Measurements from ENCODE around the gene SULT1A1. TPM values are rescaled to one million over a fixed set of nuclear protein-coding genes. Genes with fewer than 3 reads are reported as not detected.
A peak's percentile ranks its signal among the peaks of the same experiment; 100 is the strongest.

The SULT1A1 gene
- total and polyA plus RNA-seq, 2 of the 13 experiments (the other 11 are each of a cell fraction or from before 2014, with no cell fraction given): 114 to 147 TPM

DNA sequence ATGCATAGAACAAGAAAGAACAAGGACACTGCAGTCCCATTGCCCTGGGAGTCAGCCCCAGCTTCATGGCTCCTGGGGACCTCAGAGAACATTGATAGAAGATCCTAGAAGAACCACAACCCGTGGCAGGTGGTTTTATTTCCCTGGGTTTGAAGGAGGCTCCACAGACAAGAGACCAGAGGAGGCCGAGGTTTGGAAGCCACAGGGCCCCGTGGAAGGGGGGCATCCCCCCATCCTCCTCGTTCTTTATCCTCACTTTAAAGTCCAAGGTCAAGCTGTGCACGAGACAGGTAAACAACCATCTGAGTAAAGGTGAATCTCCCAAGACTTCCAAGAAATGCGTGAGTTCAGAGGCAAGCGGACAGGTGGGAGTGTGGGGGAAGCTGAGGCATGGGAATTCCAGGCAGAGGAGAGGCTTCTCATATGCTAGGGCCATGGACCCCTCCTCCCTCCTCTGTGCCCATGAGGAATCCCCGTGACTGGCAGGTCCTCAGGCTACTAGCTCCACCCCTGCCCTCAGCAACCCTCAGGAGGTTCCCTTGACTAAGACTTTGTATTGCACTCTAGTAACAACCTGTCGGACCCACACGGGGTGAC lies 849 bp upstream of the SULT1A1 start (continued):
- TF ChIP-seq, protein P1, sequence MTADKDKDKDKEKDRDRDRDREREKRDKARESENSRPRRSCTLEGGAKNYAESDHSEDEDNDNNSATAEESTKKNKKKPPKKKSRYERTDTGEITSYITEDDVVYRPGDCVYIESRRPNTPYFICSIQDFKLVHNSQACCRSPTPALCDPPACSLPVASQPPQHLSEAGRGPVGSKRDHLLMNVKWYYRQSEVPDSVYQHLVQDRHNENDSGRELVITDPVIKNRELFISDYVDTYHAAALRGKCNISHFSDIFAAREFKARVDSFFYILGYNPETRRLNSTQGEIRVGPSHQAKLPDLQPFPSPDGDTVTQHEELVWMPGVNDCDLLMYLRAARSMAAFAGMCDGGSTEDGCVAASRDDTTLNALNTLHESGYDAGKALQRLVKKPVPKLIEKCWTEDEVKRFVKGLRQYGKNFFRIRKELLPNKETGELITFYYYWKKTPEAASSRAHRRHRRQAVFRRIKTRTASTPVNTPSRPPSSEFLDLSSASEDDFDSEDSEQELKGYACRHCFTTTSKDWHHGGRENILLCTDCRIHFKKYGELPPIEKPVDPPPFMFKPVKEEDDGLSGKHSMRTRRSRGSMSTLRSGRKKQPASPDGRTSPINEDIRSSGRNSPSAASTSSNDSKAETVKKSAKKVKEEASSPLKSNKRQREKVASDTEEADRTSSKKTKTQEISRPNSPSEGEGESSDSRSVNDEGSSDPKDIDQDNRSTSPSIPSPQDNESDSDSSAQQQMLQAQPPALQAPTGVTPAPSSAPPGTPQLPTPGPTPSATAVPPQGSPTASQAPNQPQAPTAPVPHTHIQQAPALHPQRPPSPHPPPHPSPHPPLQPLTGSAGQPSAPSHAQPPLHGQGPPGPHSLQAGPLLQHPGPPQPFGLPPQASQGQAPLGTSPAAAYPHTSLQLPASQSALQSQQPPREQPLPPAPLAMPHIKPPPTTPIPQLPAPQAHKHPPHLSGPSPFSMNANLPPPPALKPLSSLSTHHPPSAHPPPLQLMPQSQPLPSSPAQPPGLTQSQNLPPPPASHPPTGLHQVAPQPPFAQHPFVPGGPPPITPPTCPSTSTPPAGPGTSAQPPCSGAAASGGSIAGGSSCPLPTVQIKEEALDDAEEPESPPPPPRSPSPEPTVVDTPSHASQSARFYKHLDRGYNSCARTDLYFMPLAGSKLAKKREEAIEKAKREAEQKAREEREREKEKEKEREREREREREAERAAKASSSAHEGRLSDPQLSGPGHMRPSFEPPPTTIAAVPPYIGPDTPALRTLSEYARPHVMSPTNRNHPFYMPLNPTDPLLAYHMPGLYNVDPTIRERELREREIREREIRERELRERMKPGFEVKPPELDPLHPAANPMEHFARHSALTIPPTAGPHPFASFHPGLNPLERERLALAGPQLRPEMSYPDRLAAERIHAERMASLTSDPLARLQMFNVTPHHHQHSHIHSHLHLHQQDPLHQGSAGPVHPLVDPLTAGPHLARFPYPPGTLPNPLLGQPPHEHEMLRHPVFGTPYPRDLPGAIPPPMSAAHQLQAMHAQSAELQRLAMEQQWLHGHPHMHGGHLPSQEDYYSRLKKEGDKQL (CRISPR knock-in tag; IDR thresholded peaks at IDR 0.05; ENCODE audit: low read depth): no peak
- TF ChIP-seq, protein P2, sequence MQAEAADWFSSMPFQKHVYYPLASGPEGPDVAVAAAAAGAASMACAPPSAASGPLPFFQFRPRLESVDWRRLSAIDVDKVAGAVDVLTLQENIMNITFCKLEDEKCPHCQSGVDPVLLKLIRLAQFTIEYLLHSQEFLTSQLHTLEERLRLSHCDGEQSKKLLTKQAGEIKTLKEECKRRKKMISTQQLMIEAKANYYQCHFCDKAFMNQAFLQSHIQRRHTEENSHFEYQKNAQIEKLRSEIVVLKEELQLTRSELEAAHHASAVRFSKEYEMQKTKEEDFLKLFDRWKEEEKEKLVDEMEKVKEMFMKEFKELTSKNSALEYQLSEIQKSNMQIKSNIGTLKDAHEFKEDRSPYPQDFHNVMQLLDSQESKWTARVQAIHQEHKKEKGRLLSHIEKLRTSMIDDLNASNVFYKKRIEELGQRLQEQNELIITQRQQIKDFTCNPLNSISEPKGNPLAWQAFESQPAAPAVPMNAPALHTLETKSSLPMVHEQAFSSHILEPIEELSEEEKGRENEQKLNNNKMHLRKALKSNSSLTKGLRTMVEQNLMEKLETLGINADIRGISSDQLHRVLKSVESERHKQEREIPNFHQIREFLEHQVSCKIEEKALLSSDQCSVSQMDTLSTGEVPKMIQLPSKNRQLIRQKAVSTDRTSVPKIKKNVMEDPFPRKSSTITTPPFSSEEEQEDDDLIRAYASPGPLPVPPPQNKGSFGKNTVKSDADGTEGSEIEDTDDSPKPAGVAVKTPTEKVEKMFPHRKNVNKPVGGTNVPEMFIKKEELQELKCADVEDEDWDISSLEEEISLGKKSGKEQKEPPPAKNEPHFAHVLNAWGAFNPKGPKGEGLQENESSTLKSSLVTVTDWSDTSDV (CRISPR knock-in tag; IDR thresholded peaks at IDR 0.05): no peak
- TF ChIP-seq FOXC1 (CRISPR knock-in tag; IDR thresholded peaks at IDR 0.05; ENCODE audit: borderline replicate concordance) (no peak), MLLT10 (CRISPR knock-in tag; IDR thresholded peaks at IDR 0.05) (no peak), ZNF839 (CRISPR knock-in tag; IDR thresholded peaks at IDR 0.05; ENCODE audit: borderline replicate concordance) (no peak), KAT8 (CRISPR knock-in tag; IDR thresholded peaks at IDR 0.05) (no peak), ZNF329 (CRISPR knock-in tag; IDR thresholded peaks at IDR 0.05; ENCODE audit: low read depth) (no peak), YEATS2 (CRISPR knock-in tag; IDR thresholded peaks at IDR 0.05; ENCODE audit: borderline replicate concordance) (no peak), GATAD2A (CRISPR knock-in tag; IDR thresholded peaks at IDR 0.05) (peak; percentile 54; the same call in 1 of the 2 replicates), HNF4G (IDR thresholded peaks at IDR 0.05; ENCODE audit: borderline replicate concordance, low read depth, low read length) (peak; percentile 34; the same call in 1 of the 2 replicates), HNF4G (CRISPR knock-in tag; IDR thresholded peaks at IDR 0.05; ENCODE audit: borderline replicate concordance, low read depth) (no peak), ZFP82 (CRISPR knock-in tag; IDR thresholded peaks at IDR 0.05; ENCODE audit: borderline replicate concordance) (no peak), ZNF841 (CRISPR knock-in tag; IDR thresholded peaks at IDR 0.05; ENCODE audit: borderline replicate concordance) (no peak), ZNF331 (CRISPR knock-in tag; IDR thresholded peaks at IDR 0.05) (peak; percentile 6; the same call in 1 of the 2 replicates)
- TF ChIP-seq, protein P3, sequence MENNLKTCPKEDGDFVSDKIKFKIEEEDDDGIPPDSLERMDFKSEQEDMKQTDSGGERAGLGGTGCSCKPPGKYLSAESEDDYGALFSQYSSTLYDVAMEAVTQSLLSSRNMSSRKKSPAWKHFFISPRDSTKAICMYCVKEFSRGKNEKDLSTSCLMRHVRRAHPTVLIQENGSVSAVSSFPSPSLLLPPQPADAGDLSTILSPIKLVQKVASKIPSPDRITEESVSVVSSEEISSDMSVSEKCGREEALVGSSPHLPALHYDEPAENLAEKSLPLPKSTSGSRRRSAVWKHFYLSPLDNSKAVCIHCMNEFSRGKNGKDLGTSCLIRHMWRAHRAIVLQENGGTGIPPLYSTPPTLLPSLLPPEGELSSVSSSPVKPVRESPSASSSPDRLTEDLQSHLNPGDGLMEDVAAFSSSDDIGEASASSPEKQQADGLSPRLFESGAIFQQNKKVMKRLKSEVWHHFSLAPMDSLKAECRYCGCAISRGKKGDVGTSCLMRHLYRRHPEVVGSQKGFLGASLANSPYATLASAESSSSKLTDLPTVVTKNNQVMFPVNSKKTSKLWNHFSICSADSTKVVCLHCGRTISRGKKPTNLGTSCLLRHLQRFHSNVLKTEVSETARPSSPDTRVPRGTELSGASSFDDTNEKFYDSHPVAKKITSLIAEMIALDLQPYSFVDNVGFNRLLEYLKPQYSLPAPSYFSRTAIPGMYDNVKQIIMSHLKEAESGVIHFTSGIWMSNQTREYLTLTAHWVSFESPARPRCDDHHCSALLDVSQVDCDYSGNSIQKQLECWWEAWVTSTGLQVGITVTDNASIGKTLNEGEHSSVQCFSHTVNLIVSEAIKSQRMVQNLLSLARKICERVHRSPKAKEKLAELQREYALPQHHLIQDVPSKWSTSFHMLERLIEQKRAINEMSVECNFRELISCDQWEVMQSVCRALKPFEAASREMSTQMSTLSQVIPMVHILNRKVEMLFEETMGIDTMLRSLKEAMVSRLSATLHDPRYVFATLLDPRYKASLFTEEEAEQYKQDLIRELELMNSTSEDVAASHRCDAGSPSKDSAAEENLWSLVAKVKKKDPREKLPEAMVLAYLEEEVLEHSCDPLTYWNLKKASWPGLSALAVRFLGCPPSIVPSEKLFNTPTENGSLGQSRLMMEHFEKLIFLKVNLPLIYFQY (CRISPR knock-in tag; IDR thresholded peaks at IDR 0.05; ENCODE audit: borderline replicate concordance): no peak
- TF ChIP-seq, protein P4, sequence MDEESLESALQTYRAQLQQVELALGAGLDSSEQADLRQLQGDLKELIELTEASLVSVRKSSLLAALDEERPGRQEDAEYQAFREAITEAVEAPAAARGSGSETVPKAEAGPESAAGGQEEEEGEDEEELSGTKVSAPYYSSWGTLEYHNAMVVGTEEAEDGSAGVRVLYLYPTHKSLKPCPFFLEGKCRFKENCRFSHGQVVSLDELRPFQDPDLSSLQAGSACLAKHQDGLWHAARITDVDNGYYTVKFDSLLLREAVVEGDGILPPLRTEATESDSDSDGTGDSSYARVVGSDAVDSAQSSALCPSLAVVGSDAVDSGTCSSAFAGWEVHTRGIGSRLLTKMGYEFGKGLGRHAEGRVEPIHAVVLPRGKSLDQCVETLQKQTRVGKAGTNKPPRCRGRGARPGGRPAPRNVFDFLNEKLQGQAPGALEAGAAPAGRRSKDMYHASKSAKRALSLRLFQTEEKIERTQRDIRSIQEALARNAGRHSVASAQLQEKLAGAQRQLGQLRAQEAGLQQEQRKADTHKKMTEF (CRISPR knock-in tag; IDR thresholded peaks at IDR 0.05): peak; percentile 70; the same call in 1 of the 2 replicates
